Stimulated activated CD8-positive, alpha-beta memory T cell treated with anti-CD3 and anti-CD28 coated beads, Interleukin-15, amount 100 ng/mL, for 1 hour (primary cell): Measurements from ENCODE around the gene UFC1.

Experiments used
- DNase-seq: peaks from one replicate; pipeline ENCODE4 v3.0.0-alpha.2; 2020; ENCODE audit warnings: low read depth

Gene UFC1

GRCh38 chr1:161133220-161133740 is 20.5 kb upstream of the UFC1 start:
- DNase-seq = no peak

GRCh38 chr1:161137881-161138280 is 15.9 kb upstream of the UFC1 start:
- no peak for DNase-seq

GRCh38 chr1:161138431-161138830 is 15.3 kb upstream of the UFC1 start:
- DNase-seq = no peak

- DNase-seq = no peak
Observed at GRCh38 chr1:161139766-161140165, 14.0 kb upstream of the UFC1 start.

GRCh38 chr1:161140755-161141400 is 12.9 kb upstream of the UFC1 start:
- no peak for DNase-seq

GRCh38 chr1:161145832-161146231 is 7.9 kb upstream of the UFC1 start:
- DNase-seq = no peak

GRCh38 chr1:161153176-161153575 is 602 bp upstream of the UFC1 start:
- no peak for DNase-seq

- DNase-seq = no peak
Observed at GRCh38 chr1:161157867-161158266, 4.1 kb downstream of the UFC1 start.

GRCh38 chr1:161158316-161159010 is 4.7 kb downstream of the UFC1 start:
- DNase-seq = no peak

- DNase-seq = peak; percentile 86
Observed at GRCh38 chr1:161159087-161159912, 5.5 kb downstream of the UFC1 start, which contains the start of gene USP21. Gene USP21, plus strand, starts transcription at chr1:161159500. Its CDS starts 1,141 bp downstream, at chr1:161160641.

GRCh38 chr1:161159913-161160243 is 6.1 kb downstream of the UFC1 start:
- DNase-seq = no peak

GRCh38 chr1:161160671-161161145 is 6.9 kb downstream of the UFC1 start:
- no peak for DNase-seq

GRCh38 chr1:161161652-161162051 is 7.9 kb downstream of the UFC1 start:
- DNase-seq = no peak

GRCh38 chr1:161162052-161162451 is 8.3 kb downstream of the UFC1 start:
- no peak for DNase-seq

- no peak for DNase-seq
Observed at GRCh38 chr1:161162806-161163205, 9.0 kb downstream of the UFC1 start.

GRCh38 chr1:161163793-161164192 is 10.0 kb downstream of the UFC1 start:
- DNase-seq = no peak

- no peak for DNase-seq
Observed at GRCh38 chr1:161164901-161165610, 11.3 kb downstream of the UFC1 start.

GRCh38 chr1:161165742-161166668 is 12.2 kb downstream of the UFC1 start, which contains the start of gene PPOX:
Gene PPOX, plus strand, starts transcription at chr1:161166426. Its CDS starts 422 bp downstream, at chr1:161166848.
- DNase-seq = peak; percentile 83

- no peak for DNase-seq
Observed at GRCh38 chr1:161166669-161167548, 13.1 kb downstream of the UFC1 start.

- DNase-seq = no peak
Observed at GRCh38 chr1:161168906-161169305, 15.1 kb downstream of the UFC1 start.
